ENCODE data around the gene LAMTOR4. TPM values are rescaled to one million over a fixed set of nuclear protein-coding genes. Genes with fewer than 3 reads are reported as not detected.

LAMTOR4 gene
- total RNA-seq, 1 experiment from 2014 or later = 224 TPM

DNA sequence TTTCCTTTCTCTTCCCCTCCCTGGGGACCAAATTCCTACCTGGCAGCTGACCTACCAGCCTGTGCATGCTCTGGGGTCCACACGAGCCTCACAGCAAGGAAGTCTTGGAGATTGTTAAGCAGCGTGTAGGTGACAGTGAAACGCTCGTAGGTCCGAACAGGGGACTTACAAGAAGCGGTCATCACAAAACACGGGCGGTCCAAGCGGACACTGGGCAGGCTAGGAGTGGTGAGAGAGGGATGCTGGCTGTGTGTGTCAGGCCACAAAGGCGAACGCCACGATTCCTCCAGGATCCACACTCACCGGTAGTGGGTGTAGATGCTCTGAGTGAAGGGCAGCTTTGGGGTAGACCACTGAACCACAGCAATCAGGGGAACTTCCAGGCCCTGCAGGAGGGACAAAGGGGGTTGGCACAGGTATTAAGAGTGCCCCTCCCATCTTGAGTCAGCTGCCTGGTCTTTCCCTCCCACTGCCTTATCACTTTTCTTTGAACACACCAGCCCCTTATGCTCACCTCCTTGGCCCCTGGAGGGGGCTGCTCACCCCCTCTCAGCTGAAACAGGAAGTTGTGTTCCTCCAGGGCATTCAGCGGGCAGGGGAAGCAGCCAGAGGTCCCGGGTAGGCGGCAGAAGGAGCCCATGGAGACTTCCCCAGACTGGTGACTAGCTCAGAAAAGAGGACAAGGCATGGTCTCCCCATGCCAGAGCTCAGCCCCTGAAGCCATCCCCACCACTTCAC is 7.8 kb downstream of the LAMTOR4 start:
- intact Hi-C loops (cut with micrococcal nuclease; ENCODE audit: unreplicated experiment) = no loop called here
- DNase-seq (ENCODE audit: low read depth, low spot score) (no peak), ATAC-seq (no peak; the same call in 1 of the 2 replicates)
- Histone ChIP-seq H3K4me3 (ENCODE audit: low read depth in 2 of 2, low read length in 2 of 2) (peak overlapping the region; percentile 78 to 91), H3K9me3 (ENCODE audit: control insufficient read depth, insufficient read depth, low read depth, low read length) (no peaks in the 10 kb centered on the region), H3K27ac (ENCODE audit: low read length) (peak overlapping the region; percentile 81), H3K36me3 (ENCODE audit: control insufficient read depth, insufficient read depth, low read length) (peaks cover 6% of the 10 kb centered on the region), H3K27me3 (ENCODE audit: control insufficient read depth, insufficient read depth, low read length) (no peaks in the 10 kb centered on the region), H3K4me1 (ENCODE audit: control insufficient read depth, insufficient read depth, low read length) (peaks cover 44% of the 10 kb centered on the region)
- ChIA-PET CTCF (interaction anchor here (0.5 kb wide), 1 partner anchor 22 kb away, joined by 9 read pairs; no protein-coding TSS in a partner anchor), POLR2A (interaction anchor here (0.6 kb wide), 1 partner anchor 39 kb away, joined by 3 read pairs; no protein-coding TSS in a partner anchor)
- TF ChIP-seq SIN3A (IDR thresholded peaks at IDR 0.05; ENCODE audit: borderline replicate concordance, insufficient read depth, low read depth, low read length) (no peak), POLR2AphosphoS5 (IDR thresholded peaks at IDR 0.05; ENCODE audit: low read depth, low read length) (no peak), TCF7L2 (IDR thresholded peaks at IDR 0.05; ENCODE audit: low read depth, low read length) (no peak)
- TF ChIP-seq, protein P1, sequence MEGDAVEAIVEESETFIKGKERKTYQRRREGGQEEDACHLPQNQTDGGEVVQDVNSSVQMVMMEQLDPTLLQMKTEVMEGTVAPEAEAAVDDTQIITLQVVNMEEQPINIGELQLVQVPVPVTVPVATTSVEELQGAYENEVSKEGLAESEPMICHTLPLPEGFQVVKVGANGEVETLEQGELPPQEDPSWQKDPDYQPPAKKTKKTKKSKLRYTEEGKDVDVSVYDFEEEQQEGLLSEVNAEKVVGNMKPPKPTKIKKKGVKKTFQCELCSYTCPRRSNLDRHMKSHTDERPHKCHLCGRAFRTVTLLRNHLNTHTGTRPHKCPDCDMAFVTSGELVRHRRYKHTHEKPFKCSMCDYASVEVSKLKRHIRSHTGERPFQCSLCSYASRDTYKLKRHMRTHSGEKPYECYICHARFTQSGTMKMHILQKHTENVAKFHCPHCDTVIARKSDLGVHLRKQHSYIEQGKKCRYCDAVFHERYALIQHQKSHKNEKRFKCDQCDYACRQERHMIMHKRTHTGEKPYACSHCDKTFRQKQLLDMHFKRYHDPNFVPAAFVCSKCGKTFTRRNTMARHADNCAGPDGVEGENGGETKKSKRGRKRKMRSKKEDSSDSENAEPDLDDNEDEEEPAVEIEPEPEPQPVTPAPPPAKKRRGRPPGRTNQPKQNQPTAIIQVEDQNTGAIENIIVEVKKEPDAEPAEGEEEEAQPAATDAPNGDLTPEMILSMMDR (IDR thresholded peaks at IDR 0.05) = no peak
- TF ChIP-seq, protein P2, sequence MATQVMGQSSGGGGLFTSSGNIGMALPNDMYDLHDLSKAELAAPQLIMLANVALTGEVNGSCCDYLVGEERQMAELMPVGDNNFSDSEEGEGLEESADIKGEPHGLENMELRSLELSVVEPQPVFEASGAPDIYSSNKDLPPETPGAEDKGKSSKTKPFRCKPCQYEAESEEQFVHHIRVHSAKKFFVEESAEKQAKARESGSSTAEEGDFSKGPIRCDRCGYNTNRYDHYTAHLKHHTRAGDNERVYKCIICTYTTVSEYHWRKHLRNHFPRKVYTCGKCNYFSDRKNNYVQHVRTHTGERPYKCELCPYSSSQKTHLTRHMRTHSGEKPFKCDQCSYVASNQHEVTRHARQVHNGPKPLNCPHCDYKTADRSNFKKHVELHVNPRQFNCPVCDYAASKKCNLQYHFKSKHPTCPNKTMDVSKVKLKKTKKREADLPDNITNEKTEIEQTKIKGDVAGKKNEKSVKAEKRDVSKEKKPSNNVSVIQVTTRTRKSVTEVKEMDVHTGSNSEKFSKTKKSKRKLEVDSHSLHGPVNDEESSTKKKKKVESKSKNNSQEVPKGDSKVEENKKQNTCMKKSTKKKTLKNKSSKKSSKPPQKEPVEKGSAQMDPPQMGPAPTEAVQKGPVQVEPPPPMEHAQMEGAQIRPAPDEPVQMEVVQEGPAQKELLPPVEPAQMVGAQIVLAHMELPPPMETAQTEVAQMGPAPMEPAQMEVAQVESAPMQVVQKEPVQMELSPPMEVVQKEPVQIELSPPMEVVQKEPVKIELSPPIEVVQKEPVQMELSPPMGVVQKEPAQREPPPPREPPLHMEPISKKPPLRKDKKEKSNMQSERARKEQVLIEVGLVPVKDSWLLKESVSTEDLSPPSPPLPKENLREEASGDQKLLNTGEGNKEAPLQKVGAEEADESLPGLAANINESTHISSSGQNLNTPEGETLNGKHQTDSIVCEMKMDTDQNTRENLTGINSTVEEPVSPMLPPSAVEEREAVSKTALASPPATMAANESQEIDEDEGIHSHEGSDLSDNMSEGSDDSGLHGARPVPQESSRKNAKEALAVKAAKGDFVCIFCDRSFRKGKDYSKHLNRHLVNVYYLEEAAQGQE (IDR thresholded peaks at IDR 0.05; ENCODE audit: insufficient read depth in 1 of 2, low read depth in 2 of 2, low read length in 1 of 2) = no peak
- no TSS peak for BruUV-seq (replicated peaks)
- in situ Hi-C loops (cut with HindIII; ENCODE audit: low pct_unique_long_range_greater_than_20kb, low sequenced_read_pairs) = no loop called here

DNA sequence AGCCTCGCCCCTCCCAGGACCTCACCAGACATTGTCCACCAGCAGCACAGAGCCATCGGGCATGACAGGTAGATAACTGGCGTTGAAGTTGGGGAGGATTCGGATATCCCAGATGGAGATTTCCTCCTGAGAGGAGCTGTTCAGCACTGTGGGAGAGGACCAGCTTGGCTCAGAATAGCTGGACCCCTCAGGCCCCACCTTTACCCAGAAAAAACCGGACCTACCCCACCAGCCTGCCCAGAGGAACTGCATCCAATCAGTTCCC is 8.3 kb downstream of the LAMTOR4 start:
- H3K4me3 ChIP-seq (ENCODE audit: low read depth in 2 of 2, low read length in 2 of 2) = peak overlapping the region; percentile 78 to 91
- H3K27ac ChIP-seq (ENCODE audit: low read length) = peak overlapping the region; percentile 81

More for the DNA sequence above, 8.3 kb downstream of the LAMTOR4 start:
- Histone ChIP-seq H3K36me3 (ENCODE audit: control insufficient read depth, insufficient read depth, low read length) (peaks cover 6% of the 10 kb centered on the region), H3K4me1 (ENCODE audit: control insufficient read depth, insufficient read depth, low read length) (peaks cover 44% of the 10 kb centered on the region), H3K27me3 (ENCODE audit: control insufficient read depth, insufficient read depth, low read length) (no peaks in the 10 kb centered on the region), H3K9me3 (ENCODE audit: control insufficient read depth, insufficient read depth, low read depth, low read length) (no peaks in the 10 kb centered on the region)
- BruUV-seq (replicated peaks) = no TSS peak
- CTCF ChIA-PET = no interaction called here
- no peak for DNase-seq (ENCODE audit: low read depth, low spot score)
- intact Hi-C loops (cut with micrococcal nuclease; ENCODE audit: unreplicated experiment) (no loop called here), in situ Hi-C loops (cut with HindIII; ENCODE audit: low pct_unique_long_range_greater_than_20kb, low sequenced_read_pairs) (no loop called here)
- POLR2A ChIA-PET = interaction anchor here (0.6 kb wide), 1 partner anchor 40 kb away, joined by 3 read pairs; no protein-coding TSS in a partner anchor
- TF ChIP-seq POLR2AphosphoS5 (IDR thresholded peaks at IDR 0.05; ENCODE audit: low read depth, low read length) = no peak
- TF ChIP-seq TCF7L2 (IDR thresholded peaks at IDR 0.05; ENCODE audit: low read depth, low read length) = no peak
- no peak for TF ChIP-seq SIN3A (IDR thresholded peaks at IDR 0.05; ENCODE audit: borderline replicate concordance, insufficient read depth, low read depth, low read length)
- TF ChIP-seq, protein P1 (IDR thresholded peaks at IDR 0.05) = no peak
- TF ChIP-seq, protein P2 (IDR thresholded peaks at IDR 0.05; ENCODE audit: insufficient read depth in 1 of 2, low read depth in 2 of 2, low read length in 1 of 2) = no peak
- ATAC-seq = no peak
